AG09309 (cell line): ENCODE results near the gene COL18A1.
"Not testable (repeated sequence)": the region's sequence is repeated elsewhere in the genome, so short reads cannot be mapped to it uniquely, and the experiment has no call there.

Source experiments
- DNase-seq: peaks from one replicate; pipeline ENCODE4 v3.0.0-alpha.2; 2010; ENCODE audit warnings: low read depth
- H3K4me3 ChIP-seq: 2 replicates; pipeline ENCODE4 v1.5.1; 2011; ENCODE audit warnings: mild to moderate bottlenecking, low read depth, low read length, moderate library complexity; ENCODE audit not compliant: control insufficient read depth
- CTCF ChIP-seq: IDR thresholded peaks from 2 replicates; pipeline ENCODE4 v1.5.1; 2011; ENCODE audit warnings: mild to moderate bottlenecking, low read depth, low read length, inconsistent platforms; ENCODE audit not compliant: insufficient read depth, control insufficient read depth; ENCODE audit errors: missing control alignments

The COL18A1 gene

GRCh38 chr21:45557616-45558043 lies 152.7 kb downstream of the COL18A1 start:
- no peak for DNase-seq
- TF ChIP-seq CTCF, result no peak
- H3K4me3 ChIP-seq, result no peak overlapping the region

GRCh38 chr21:45558044-45558721 lies 153.2 kb downstream of the COL18A1 start:
- no peak overlapping the region for H3K4me3 ChIP-seq
- TF ChIP-seq CTCF, result no peak
- DNase-seq, result no peak

GRCh38 chr21:45559216-45560105 lies 154.5 kb downstream of the COL18A1 start:
- TF ChIP-seq CTCF, result no peak
- DNase-seq, result no peak
- H3K4me3 ChIP-seq, result no peak overlapping the region

- DNase-seq, result no peak
- no peak for TF ChIP-seq CTCF
- H3K4me3 ChIP-seq, result no peak overlapping the region
These were observed 155.4 kb downstream of the COL18A1 start for GRCh38 chr21:45560106-45561021.

- not testable (repeated sequence) for DNase-seq, H3K4me3 ChIP-seq
These were observed 156.3 kb downstream of the COL18A1 start for GRCh38 chr21:45561241-45561640.

GRCh38 chr21:45562402-45562801 lies 157.4 kb downstream of the COL18A1 start:
- DNase-seq, result no peak
- TF ChIP-seq CTCF, result no peak
- no peak overlapping the region for H3K4me3 ChIP-seq
